NCI-H460 (cell line): ENCODE measurements around the gene CERT1. TPM values are rescaled to one million over a fixed set of nuclear protein-coding genes. Genes with fewer than 3 reads are reported as not detected.
"Not testable (repeated sequence)": the region's sequence is repeated elsewhere in the genome, so short reads cannot be mapped to it uniquely, and the experiment has no call there.

Source experiments
- DNase-seq: peaks from one replicate; pipeline ENCODE4 v3.0.0-alpha.2; 2016; ENCODE audit warnings: low read depth; ENCODE audit errors: extremely low read depth
- polyA plus RNA-seq: library from polyadenylated mRNA; depleted of rRNA; stranded (reverse); fragments of >200 nt; gene quantifications from 2 replicates; pipeline ENCODE4 v1.2.3, GENCODE V29; 2014; cell fraction: nucleus; rRNA removed
- total RNA-seq: library from RNA; depleted of rRNA; stranded (reverse); fragments of >200 nt; shearing (Covaris generic); gene quantifications from 2 replicates; pipeline ENCODE4 v1.2.3, GENCODE V29; 2014; rRNA removed

Gene CERT1, protein sequence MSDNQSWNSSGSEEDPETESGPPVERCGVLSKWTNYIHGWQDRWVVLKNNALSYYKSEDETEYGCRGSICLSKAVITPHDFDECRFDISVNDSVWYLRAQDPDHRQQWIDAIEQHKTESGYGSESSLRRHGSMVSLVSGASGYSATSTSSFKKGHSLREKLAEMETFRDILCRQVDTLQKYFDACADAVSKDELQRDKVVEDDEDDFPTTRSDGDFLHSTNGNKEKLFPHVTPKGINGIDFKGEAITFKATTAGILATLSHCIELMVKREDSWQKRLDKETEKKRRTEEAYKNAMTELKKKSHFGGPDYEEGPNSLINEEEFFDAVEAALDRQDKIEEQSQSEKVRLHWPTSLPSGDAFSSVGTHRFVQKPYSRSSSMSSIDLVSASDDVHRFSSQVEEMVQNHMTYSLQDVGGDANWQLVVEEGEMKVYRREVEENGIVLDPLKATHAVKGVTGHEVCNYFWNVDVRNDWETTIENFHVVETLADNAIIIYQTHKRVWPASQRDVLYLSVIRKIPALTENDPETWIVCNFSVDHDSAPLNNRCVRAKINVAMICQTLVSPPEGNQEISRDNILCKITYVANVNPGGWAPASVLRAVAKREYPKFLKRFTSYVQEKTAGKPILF
- total RNA-seq, result 7.8 and 9.0 TPM in 2 replicates
- polyA plus RNA-seq, result 5.8 and 7.9 TPM in 2 replicates

DNA sequence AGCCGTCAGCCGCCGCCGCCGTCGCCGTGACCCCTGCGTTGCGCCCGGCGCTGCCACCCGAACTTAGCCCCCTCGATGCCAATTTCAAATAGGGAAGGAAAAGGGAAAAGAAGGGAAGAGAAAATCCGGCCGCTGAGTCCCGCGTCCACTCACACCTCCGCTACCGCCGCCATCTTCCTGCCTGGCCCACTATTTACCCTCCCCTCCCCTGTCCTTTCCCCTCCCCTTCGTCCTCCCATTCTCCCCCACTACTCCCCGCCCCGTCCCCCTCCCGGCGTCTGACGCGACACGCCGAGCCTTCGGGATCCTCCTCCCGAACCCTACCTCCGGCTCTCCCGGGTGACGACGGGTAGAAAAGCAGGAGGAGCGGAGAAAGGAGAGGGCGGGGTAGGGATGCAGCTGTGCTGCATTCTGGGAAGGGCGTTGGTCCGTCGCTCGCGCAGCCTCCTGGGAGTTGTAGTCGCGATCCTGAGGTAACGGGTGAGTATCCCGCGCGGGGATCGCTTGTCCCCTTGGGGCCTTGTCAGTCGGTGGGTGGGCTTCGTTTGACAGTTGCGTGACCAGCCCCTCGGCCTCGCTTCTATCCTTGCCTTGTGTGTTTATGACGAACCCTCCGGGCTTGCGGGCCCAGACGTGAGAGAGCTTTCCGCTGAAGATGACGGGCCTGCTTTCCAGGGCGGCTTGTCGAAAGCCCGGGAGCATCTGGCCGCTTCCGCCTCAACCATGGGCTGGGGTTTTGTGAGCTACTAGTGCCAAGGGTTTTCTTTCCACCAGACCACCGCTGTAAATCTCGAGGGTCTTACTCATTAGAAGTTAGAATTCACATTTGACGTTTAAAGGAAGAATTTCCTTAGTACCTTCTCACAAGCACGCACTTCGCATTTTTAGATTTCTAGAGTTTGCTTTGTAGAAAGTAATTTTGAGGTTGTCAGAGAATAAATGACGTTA is at the start of gene CERT1, which contains the start of gene POLK:
Gene CERT1 (minus strand): TSS at position 195 of the 948 bp plus-strand sequence. CDS start 422 bp downstream, outside the sequence.
Gene POLK (plus strand): TSS at position 457 of the 948 bp plus-strand sequence.
- peak; percentile 98 for DNase-seq

DNA sequence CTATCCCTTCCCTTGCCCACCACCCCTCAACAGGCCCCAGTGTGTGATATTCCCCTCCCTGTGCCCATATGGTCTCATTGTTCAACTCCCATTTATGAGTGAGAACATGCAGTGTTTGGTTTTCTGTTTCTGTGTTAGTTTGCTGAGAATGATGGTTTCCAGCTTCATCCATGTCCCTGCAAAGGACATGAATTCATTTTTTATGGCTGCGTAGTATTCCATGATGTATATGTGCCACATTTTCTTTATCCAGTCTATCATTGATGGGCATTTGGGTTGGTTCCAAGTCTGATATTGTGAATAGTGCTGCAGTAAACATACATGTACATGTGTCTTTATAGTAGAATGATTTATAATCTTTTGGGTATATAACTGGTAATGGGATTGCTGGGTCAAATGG is 49.2 kb upstream of the CERT1 start:
- DNase-seq, result not testable (repeated sequence)

DNA sequence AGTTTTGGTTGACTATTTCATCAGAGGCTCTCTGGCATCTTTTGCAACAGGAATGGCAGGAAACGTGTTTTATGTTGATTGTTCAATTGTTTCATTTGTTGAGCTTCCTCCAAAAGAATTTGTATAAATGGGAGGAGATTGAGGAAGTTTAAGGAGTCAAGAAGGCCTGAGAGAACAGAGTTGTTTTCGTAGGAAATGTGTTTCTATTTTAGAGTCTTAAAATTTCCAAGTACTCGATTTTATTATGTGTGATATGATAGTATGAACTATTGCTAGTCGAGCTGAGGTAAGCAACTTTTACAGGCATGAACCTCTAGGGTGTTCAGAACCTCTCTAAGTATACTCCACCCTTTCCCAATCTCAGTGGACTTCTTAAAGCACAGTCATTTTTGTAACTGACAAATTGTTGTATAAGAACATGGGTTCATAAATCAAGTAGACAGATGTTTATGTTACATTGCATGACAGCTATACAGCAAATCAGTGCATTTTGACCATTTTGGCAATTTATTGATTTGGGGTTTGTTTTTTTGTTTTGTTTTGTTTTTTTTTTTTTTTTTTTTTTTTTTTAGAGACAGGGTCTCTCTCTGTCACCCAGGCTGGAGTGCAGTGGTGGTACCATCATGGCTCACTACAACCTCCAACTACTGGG is 47.7 kb upstream of the CERT1 start:
- DNase-seq, result no peak

DNA sequence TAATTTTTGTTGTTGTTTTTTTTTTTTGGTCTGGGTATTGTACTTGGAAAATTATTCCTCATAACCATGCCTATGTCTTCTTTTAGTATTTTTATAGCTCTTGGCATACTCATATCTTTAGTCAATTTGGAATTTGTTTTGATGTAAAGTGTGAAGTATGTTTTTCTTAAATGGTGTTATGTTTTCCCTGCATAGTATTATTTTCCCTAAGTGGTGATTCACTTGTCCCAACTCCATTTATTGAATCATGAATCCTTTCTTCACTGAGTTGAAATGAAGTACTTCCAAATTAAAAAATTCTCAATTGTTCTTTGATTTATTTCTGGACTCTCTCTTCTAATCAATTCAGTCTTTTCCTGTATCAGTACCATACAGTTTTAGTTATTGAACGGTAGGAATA is 46.8 kb upstream of the CERT1 start:
- DNase-seq, result no peak

DNA sequence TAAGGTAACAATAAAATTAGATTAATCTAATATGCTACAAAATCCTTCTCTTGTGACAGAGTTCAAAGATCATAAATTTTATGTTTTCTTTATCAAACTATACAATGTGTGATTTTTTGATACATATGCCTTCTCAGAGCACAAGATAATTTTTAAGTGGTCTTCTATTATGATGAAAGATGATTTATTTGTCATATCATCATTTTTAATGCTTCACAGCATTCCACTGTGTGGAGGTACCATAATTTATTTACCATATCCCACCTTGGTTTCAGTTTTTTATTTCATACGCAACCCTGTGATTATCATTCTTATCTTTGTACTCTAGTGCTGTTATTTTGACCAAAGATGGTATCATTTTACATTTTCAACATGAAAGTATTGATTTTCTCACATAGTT is 41.9 kb upstream of the CERT1 start:
- DNase-seq, result no peak

DNA sequence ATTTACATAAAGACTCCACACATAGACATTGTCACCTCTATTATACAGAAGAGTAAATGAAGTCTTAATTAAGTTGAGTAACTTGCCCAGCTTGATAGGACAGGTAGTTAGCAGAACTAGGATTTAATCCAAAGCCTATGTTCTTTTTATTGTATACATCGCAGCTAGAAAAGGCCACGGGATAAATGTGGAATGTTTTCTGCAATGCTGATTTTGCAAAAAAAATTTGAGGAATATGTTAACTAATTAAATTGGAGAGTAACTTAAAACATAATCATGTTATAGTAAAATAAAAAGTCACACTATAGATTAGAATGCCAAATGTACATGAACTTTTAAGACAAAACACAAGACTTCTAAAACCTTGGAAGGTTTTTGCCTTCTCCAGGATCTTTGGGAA is 41.3 kb upstream of the CERT1 start:
- DNase-seq, result no peak

DNA sequence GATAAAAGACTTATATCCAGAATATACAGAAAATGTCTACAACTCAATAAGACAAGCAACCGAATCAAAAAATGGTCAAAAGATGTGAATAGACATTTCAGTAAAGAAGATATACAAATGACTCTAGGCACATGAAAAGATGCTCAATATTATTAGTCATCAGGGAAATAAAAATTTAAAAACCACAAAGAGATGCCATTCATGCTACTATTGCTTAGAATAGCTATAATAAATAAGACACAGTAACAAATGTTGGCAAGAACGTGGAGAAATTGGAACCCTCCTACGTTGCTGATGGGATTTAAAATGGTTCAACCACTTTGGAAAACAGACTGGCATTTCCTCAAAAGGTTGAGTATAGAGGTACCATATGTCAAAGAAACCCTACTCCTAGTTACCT is 40.0 kb upstream of the CERT1 start:
- no peak for DNase-seq

DNA sequence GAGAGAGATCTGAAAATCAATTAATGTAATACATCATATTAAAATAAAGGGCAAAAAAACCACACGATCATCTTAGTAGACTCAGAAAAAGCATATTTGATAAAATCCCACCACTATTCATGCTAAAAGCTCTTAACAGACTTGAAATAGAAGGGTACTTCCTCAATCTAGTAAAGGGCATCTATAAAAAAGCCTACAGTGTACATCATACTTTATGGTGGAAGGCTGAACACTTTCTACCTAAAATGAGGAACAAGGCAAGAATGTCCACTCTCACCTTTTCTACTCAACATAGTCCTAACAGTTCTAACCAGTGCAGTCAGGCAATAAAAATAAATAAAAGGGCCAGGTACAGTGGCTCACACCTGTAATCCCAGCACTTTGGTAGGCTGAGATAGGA is 39.2 kb upstream of the CERT1 start:
- DNase-seq, result no peak

DNA sequence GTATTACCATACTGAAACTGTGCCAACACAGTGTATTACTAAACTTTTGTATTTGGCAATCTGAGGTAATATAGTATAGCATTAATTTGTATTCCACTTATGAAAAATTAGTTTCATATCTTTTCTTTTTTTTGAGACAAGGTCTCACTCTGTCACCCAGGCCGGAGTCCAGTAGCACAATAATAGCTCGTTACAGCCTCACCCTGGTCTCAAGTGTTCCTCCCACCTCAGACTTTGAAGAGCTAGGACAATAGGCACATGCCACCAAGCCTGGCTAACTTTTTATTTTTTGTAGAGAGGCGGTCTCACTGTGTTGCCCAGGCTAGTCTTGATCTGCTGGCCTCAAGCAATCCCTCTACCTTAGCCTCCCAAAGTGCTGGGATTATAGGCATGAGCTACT is 36.4 kb upstream of the CERT1 start:
- no peak for DNase-seq

DNA sequence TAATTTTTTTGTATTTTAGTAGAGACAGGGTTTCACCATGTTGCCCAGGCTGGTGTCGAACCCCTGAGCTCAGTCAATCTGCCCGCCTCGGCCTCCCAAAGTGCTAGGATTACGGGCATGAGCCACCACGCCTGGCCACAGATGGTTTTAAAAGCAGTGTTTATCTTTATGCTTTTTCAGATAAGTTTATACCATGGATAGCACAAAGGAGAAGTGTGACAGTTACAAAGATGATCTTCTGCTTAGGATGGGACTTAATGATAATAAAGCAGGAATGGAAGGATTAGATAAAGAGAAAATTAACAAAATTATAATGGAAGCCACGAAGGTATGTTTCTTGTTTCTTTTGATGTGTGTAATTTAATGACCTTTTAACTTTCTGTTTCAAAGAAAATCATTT is 35.4 kb upstream of the CERT1 start:
- no peak for DNase-seq

DNA sequence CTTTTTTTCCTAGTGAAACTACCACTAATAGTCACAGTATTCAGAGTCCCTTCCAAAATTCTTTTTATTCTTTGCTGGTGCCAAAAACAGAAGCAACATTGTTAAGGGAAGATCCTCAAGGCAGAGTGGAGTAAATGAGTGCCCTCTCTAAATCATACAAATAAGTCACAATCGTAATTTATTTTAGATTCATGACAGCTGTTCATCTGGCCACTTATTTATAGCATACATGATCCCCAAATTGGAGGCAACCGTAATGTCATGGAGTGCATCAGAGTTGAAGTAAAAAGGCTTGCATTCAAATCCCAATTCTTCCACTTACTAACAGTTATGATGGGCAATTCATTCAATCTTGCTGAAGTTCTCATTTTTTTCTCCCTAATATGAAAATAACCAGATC is 33.7 kb upstream of the CERT1 start:
- DNase-seq, result no peak

DNA sequence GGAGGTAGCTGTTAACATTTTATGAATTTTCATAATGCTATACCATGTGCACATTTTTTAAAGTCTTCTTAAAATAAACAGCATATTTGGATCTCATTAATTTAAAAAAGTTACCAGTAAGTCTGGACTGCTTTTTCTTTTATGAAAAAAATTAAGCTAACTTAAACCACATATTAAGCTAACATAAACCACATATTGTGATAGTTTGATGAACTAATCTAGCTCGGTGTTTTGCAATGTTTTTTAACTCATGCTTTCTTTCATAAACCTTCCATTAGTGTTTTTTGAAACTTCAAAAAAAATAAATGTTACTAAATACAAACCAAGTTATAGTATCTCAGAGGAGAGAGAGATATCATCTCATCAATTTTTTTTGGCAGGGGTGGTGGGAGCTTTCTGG is 26.8 kb upstream of the CERT1 start:
- DNase-seq, result no peak

DNA sequence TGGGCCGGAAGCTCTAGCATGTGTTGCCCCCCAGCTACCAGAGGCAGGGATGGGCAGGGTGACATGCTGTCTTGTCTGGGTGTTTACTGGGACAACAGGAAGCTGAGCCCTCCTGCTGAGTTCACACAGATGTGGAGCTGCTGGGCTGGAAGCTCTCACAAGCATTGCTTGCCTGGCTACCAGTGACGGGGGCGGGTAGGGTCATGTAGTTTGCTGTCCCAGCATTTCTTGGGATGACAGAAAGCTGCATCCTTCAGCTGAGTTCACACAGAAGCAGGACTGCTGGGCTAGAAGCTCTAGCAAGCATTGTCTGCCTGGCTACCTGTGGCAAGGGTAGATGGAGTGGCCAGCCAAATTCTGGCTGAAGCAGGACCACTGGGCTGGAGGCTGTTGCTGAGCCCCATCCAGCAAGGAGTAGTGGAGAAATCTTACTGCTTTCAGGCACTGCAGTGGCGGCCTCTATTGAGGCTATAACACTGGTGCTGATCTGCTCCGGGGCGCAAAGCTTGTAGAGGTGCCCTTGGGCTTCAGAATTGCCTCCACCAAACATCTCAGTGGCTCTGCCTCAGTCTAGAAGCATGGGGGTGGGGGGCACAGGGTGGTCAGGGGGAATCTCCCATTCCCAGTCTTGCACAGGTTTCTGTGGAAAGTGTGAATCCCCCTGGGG is 25.4 kb upstream of the CERT1 start:
- no peak for DNase-seq

DNA sequence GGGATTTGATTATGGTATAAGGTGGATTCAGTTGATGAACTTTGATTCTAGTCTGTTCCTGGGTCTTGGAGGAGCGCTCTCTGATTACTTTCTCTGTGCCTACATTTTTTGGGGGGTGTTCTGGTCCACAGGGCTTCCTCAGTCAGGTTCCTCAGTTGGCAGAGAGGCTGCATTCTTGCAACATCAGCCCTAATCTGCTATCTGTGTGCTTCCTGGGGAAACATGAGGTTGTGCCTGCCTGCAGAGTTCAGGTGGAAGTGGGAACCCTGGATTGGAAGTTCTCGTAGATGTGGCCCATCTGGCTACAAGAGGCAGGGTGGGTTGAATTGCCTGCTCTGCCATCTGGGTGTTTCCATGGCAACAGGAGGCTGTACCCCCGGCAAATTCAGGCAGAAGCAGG is 24.7 kb upstream of the CERT1 start:
- DNase-seq, result no peak

DNA sequence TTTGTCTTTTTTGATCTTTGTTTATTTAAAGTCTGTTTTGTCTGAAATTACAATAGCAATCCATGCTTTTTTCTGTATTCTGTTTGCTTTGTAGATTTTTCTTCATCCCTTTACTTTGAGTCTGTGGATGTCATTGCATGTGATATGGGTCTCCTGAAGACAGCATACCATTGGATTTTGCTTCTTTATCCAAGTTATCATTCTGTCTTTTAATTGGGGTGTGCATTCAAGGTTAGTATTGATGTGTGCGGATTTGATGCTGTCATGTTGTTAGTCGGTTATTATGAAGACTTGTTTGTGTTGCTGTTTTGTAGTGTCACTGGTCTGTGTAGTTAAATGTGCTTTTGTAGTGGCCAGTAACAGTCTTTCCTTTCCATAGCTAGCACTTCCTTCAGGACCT is 23.3 kb upstream of the CERT1 start:
- no peak for DNase-seq

DNA sequence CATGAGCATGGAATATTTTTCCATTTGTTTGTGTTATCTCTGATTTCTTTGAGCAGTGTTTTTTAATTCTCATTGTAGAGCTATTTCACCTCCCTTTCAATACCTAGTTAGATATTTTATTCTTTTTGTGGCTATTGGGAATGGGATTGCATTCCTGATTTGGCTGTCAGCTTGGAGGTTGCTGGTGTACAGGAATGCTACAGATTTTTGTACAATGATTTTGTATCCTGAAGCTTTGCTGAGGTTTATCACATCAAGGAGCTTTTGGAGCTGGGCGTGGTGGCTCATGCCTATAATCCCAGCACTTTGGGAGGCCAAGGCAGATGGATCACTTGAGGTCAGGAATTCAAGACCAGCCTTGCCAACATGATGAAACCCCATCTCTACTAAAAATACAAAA is 22.3 kb upstream of the CERT1 start:
- not testable (repeated sequence) for DNase-seq

DNA sequence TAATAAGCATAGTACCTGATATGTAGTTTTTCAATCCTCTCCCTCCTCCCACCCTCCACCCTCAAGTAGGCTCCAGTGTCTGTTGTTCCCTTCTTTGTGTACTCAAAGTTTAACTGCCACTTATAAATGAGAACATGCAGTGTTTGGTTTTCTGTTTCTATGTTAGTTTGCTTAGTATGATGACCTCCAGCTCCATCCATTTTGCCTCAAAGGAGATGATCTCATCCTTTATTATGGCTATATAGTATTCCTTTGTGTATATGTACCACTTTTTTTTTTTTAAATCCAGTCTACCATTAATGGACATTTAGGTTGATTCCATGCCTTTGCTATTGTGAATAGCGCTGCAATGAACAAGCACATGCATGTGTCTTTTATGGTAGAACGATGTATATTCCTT is 20.8 kb upstream of the CERT1 start:
- DNase-seq, result no peak

DNA sequence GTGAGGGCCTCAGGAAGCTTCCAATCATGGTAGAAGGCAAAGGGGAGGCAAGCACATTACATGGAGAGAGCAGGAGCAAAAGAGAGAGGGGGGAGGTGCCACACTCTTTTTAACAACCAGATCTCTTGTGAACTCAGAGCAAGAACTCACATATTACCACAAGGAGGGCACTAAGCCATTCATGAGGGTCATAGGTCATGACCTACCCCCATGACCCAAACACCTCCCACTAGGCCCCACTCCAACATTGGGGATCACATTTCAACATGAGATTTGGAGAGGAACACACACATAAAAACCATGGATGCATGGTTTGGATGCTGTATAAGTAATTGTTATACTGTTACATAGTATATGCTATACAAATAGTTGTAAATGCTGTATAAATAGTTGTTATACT is 17.8 kb upstream of the CERT1 start:
- no peak for DNase-seq

DNA sequence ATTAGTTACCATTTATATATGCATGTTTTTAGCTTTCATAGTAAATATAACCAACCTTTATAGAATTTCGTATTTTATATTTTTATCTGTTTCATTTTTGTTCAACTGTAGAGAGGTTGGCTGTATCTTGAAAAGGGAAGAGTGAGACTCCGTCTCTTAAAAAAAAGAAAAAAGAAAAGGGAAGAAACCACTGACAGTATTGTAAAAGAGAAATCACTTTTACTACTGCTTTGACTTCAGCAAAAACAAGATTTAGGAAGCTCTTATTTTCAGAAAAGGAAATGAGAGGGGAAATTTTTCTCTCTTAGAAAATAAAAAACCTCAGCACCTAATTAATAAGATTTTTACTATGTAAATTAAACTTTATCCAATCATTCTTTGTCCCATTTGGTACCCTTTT is 14.6 kb upstream of the CERT1 start:
- DNase-seq, result no peak

DNA sequence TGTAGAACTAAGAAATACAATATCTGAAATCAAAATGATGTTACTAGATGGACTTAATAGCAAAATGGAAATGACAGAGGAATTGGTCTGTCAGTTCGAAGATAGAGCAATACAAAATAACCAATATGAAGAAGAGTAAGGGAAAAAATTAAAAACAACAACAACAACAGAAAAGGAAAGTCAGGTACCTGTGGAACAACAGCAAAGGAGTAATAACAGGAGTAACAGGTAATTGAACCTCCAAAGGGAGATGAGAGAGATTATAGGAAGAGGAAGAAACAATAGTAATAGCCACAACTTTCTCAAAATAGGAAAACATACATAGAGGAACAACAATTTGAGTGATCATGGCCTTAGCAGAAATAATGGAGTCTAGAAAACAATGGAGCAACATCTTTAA is 13.9 kb upstream of the CERT1 start:
- DNase-seq, result no peak
